Measurements from ENCODE around the gene LANCL1.
"Not testable (repeated sequence)": the region's sequence is repeated elsewhere in the genome, so short reads cannot be mapped to it uniquely, and the experiment has no call there.

The LANCL1 gene

GRCh38 chr2:210458395-210458794 is 18.2 kb downstream of the LANCL1 start:
- DNase-seq = no peak

DNA sequence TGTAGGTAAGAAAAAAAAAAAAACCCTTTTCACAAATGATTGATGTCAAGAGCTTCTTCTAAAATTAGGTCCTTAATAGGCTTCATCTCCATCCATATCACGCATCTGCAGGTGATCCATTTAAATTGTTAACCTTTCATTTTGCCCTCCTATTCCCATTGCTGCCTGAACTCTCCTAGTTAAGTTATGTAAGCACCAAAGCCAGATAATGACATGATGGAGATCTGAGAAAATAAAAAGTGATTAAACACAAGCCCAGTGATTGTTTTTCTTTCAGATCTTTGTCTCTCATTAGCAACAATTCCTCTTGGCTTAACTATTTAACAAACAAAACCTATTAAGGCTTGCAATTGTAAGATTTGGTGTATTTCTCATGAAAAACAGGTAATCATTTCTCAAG is 20.0 kb downstream of the LANCL1 start:
- no peak for DNase-seq

DNA sequence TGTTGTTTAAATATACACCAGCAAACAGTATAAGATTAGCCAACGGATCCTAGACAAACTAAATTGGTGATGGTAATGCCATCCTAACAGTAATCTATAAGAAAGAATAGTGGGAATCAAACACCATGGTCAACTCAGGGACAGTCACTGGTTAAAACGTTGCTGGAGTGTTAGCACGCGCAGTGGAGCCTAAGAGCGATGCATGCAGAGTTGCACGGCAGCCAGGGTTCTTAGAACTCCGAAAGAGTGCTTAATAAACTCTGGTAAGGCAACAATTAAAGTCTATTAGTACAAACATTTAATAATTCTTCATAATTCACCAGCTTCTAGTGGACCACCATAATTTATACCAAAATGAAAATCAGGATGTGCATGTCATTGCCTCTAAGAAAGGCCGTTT is 22.2 kb downstream of the LANCL1 start:
- no peak for DNase-seq

- no peak for DNase-seq
Measured at GRCh38 chr2:210452194-210452593, 24.4 kb downstream of the LANCL1 start.

- DNase-seq = not testable (repeated sequence)
Measured at GRCh38 chr2:210450942-210451341, 25.6 kb downstream of the LANCL1 start.

DNA sequence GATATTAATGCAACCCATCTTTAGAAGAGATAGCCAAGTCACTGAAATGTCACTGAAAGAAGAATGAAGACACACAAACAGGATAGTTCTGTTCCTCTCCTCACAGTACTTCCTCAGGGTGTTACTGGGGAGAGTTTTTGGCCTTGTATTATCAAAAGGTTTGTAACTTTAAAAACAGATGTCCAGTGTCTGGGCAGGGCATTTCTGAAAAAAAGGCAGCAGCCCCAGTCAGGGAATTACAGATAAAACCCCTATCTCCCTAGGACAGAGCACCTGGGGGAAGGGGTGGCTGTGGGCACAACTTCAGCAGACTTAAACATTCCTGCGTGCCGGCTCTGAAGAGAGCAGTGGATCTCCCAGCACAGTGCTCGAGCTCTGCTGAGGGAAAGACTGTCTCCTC is 30.8 kb downstream of the LANCL1 start:
- DNase-seq = peak; percentile 45

DNA sequence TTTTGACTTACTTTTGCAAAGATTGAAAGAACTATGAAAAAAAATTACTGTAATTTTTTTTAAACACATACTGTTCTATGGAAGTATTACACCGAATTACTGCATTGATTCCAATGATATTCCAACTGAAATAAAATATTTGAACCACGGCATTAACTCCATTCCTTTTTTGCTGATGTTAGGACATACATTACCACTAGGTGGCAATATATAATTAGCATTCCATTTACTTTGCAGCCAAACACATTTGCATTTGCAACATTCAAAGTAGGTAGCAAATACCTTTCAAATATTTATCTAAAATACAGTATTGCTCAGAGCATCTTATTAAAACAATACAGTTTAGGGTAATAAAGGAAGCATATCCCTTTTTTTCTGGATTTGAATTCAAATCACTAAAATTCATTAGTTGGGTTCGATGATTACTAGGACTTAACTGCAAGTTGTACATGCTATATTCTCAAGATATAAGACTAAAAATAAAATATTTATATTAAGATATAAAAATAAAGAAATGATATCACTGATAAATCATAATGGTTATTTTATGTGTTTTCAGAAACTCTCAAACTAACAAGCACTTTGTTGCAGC is 31.3 kb downstream of the LANCL1 start:
- peak; percentile 67 for DNase-seq

DNA sequence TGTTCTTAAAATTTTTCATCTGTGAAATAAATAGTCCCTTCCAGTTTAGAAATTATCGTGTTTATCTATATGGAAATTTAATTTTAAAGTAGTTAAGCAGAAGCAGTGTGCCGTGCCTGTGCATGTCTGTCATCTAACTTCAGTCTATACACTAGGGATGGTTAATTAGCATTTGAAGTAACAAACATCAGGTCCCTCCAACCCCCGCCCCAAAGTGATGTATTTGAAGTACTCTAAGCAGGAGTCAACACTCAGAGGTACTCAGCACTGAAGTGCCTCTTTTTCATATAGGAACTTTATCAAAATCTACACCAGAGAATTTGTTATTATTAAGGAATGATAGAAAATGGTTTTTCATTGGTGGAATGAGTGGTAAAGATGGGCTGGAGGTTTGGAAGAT is 33.0 kb downstream of the LANCL1 start:
- DNase-seq = no peak

DNA sequence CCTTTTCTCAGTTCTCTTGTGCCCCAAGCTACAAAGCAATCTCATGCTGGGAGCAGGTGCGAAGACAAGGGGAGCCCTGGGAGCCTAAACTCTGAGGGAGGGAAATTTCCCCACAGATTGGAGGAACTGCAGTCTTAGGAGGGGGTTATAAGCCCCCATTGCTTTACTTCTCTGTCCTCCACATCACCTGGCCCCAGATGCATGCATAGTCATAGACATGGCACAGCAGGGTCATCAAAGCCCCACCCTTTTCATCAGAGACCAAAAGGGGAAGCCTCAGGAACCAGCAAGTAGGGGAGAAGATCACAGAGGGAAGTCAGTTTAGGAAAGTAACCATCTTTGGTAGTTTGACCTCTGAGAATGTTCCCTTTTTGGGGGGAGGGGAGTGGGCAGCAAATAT is 33.7 kb downstream of the LANCL1 start:
- DNase-seq = peak; percentile 35

- no peak for DNase-seq
Measured at GRCh38 chr2:210442457-210442856, 34.1 kb downstream of the LANCL1 start.

DNA sequence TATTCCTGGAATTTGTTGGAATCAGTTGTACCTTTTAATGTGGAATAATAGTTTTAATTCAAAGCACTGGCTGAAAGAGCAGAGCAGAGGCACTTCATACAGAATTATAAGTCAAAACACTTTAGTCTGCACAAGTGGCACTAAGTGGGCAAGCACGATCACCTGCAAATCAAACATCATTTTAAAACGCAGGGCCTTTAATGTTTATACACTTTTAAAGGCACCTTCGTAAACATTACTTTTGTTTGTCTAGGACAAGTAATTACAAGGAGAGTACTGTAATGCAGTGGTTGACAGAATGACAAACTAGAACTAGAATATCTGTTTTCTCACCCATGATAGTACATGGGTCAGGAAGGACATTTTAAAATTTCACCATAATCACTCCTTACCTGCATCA is 36.4 kb downstream of the LANCL1 start:
- no peak for DNase-seq

- no peak for DNase-seq
Measured at GRCh38 chr2:210435439-210435838, 41.1 kb downstream of the LANCL1 start.

DNA sequence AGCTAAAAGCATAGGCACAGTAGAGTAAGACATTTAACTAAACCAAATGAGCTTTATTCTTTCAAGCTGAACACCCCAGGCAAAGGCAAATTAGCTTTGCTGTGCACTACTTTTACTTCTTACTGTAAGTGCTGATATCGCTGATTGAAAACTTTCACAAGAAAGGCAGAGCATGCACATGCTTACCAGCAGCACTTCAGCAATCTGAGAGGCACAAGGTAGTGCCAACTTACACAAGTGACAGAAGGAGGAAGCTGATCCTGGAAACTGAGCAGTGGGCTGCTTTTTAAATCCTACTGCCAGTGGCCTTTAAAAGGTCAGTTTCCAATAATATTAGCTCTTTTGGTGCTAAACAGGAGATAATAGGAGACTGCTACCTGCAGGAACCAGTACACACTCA is 43.9 kb downstream of the LANCL1 start:
- no peak for DNase-seq

DNA sequence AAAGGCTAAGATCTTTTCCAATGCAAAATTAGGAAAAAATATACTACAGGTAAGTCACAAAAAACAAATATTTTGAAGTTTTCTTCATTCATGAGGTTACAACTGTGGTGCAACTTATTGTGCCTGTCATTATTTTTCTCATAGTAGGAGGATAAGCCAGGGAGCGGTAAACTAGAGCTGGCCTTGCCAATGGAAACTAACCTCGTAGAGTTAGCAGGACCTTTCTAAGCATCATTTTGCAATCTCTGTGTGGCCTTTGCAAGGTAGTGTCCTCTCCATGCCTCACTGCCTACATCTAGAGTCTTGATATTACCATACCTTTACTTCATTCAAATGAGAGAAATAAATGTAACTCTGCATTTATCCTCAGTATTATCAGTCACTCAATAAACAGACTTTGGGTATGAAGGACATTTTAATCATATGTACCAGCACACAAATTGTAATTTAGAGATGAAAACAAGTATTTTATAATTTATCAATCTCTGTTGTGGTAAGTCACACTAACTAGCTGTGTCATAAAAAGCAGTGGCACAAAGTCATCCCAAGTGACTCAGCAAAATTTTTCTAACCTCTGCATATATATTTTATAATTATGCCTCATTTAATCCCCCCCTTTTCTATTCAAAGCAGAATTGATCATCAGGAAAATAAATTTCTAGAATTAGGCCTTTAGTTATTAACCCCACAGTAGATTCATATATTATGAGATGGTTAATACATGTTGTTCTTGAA is 47.0 kb downstream of the LANCL1 start:
- peak; percentile 7 for DNase-seq

GRCh38 chr2:210428393-210429179 is 48.0 kb downstream of the LANCL1 start:
- DNase-seq = no peak

DNA sequence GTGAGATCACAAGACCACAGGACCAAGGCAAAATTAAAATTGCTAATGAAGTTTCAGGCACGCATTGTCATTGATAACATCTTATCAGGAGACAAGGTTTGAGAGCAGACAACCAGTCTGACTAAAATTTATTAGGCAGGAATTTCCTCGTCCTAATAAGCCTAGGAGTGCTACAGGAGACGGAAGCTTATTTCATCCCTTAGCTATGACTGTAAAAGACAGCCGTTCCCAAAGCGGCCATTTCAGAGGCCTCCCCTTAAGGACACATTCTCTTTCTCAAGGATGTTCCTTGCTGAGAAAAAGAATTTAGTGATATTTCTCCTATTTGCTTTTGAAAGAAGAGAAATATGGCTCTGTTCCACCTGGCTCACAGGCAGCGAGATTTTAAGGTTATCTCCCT is 49.2 kb downstream of the LANCL1 start:
- DNase-seq = not testable (repeated sequence)

DNA sequence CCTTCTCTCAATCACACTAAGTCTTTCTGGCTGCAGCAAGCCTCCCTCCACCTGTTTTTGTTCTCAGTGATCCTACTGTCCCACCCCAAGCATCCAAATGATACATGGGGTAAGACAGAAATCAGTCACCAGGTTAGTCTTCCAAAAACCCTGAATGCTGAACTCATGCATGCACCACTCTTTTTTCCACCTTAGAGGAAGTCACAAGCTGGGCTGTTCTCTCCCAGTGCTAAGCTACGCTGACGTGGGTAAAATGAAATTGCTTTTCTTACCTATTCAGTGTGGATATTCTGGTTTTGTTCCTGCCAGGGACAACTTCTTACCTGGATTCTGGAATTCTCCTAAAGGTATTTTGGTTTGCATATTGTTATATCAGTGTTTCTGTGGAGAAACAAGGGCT is 54.2 kb downstream of the LANCL1 start:
- no peak for DNase-seq

- DNase-seq = peak; percentile 69
Measured at GRCh38 chr2:210421916-210422315, 54.6 kb downstream of the LANCL1 start.

DNA sequence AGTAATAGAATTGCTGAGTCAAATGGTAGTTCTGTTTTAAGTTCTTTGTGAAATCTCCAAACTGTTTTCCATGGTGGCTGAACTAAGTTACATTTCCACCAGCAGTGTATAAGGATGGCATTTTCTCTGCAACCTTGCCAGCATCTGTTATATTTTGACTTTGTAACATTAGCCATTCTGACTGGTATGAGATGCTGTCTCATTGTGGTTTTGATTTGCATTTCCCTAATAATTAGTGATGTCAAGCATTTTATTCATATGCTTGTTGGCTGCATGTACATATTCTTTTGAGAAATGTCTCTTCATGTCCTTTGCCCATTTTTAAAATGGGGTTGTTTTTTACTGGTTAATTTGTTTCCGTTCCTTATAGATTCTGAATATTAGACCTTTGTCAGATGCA is 63.9 kb downstream of the LANCL1 start:
- DNase-seq = no peak

DNA sequence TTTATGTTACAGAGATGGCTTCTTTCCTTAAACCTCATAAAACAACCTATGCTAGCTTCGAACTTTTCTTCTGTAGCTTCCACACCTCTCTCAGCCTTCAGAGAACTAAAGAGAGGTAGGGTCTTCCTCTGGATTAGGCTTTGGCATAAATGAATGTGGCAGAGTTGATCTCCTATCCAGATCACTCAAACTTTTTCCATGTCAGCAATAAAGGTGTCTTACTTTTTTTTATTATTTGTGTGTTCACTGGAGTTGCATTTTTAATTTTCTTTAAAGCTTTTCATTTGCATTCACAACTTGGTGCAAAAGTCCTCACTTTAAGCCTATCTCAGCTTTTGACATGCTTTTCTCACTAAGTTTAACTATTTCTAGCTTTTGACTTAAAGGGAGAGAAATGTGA is 66.0 kb downstream of the LANCL1 start:
- no peak for DNase-seq

- peak; percentile 35 for DNase-seq
Measured at GRCh38 chr2:210399440-210400041, 77.0 kb downstream of the LANCL1 start.

DNA sequence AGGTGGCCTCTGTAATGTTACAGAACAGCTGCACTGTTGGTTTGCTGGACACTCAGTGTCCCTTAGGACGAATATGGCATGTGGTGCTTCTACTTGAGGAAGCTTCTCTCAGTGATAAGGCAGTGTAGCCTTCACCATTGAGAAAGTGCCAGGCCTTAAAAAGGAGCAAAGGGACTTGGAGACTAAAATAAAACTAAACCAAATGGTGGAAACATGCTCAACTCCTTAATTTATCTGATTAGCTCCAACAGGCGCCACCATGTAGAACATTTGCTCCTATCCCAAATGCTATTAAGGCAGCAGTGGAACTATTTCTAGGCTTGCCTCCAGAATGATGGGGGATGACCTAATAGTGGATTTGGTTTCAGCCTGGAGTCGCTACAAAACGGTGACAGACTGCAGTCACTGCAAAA is 84.1 kb downstream of the LANCL1 start:
- no peak for DNase-seq

GRCh38 chr2:210389856-210390255 is 86.7 kb downstream of the LANCL1 start:
- DNase-seq = no peak

- DNase-seq = no peak
Measured at GRCh38 chr2:210388148-210388547, 88.4 kb downstream of the LANCL1 start.
